MCF 10A (cell line): ENCODE results near the gene ASPSCR1. TPM values are rescaled to one million over a fixed set of nuclear protein-coding genes. Genes with fewer than 3 reads are reported as not detected.

Source experiments
- BruUV-seq: library from RNA; stranded (reverse); fragments of 400-500 nt; replicated peaks from 2 replicates; lab custom pipeline; 2021; lab: Mats Ljungman, UMichigan
- CTCF ChIA-PET: fragments of 300-600 bp; sonication (Branson Sonifier 250); formaldehyde crosslinking; extraction: SDS; loops from one replicate; lab custom pipeline; 2021; ENCODE audit warnings: antibody characterized with exemption, inconsistent platforms; lab: Yijun Ruan, JAX
- POLR2A ChIA-PET: fragments of 300-600, 350-650 bp; sonication (Branson Sonifier 250); formaldehyde crosslinking; extraction: SDS; loops from one replicate; lab custom pipeline; 2020; ENCODE audit warnings: antibody characterized with exemption, inconsistent platforms; lab: Yijun Ruan, JAX
- DNase-seq: peaks from one replicate; pipeline ENCODE4 v3.0.0-alpha.2; 2018; ENCODE audit not compliant: unreplicated experiment
- H3K27ac Mint-ChIP-seq: one replicate; pipeline ENCODE4 v1.8.0; 2022; ENCODE audit warnings: mild to moderate bottlenecking, low read depth, mixed read lengths; ENCODE audit not compliant: unreplicated experiment
- H3K27me3 Mint-ChIP-seq: one replicate; pipeline ENCODE4 v1.8.0; 2022; ENCODE audit warnings: mixed read lengths; ENCODE audit not compliant: insufficient read depth, unreplicated experiment
- H3K36me3 Mint-ChIP-seq: one replicate; pipeline ENCODE4 v1.8.0; 2022; ENCODE audit warnings: mild to moderate bottlenecking, moderate library complexity, mixed read lengths; ENCODE audit not compliant: insufficient read depth, unreplicated experiment
- H3K4me1 Mint-ChIP-seq: one replicate; pipeline ENCODE4 v1.8.0; 2022; ENCODE audit warnings: mixed read lengths; ENCODE audit not compliant: insufficient read depth, unreplicated experiment
- H3K4me3 Mint-ChIP-seq: one replicate; pipeline ENCODE4 v1.8.0; 2022; ENCODE audit warnings: mild to moderate bottlenecking, moderate library complexity, mixed read lengths; ENCODE audit not compliant: unreplicated experiment
- H3K9me3 Mint-ChIP-seq: one replicate; pipeline ENCODE4 v1.8.0; 2022; ENCODE audit warnings: mixed read lengths; ENCODE audit not compliant: unreplicated experiment
- CTCF ChIP-seq: fragments of 200-600 bp; IDR thresholded peaks from one replicate; pipeline ENCODE4 v1.8.0; 2022; ENCODE audit warnings: antibody characterized with exemption, mild to moderate bottlenecking; ENCODE audit not compliant: unreplicated experiment
- intact Hi-C: fragments of 100-400 bp; cut with micrococcal nuclease; formaldehyde crosslinking; loops from 2 replicates; pipeline ENCODE4 v1.14.1; 2022
- total RNA-seq: library from RNA; stranded (reverse); gene quantifications from 2 replicates; pipeline ENCODE4 v1.2.3, GENCODE V29; 2022

The ASPSCR1 gene
- total RNA-seq, 1 experiment from 2014 or later = 29.7 TPM

GRCh38 chr17:82007228-82007494 is 29.7 kb downstream of the ASPSCR1 start:
- TF ChIP-seq CTCF = no peak
- Mint-ChIP-seq H3K4me3 (no peak overlapping the region), H3K9me3 (no peaks in the 10 kb centered on the region), H3K27ac (no peak overlapping the region), H3K27me3 (no peaks in the 10 kb centered on the region), H3K36me3 (peaks cover 12% of the 10 kb centered on the region), H3K4me1 (peaks cover 10% of the 10 kb centered on the region)
- no peak for DNase-seq
- no TSS peak for BruUV-seq
- POLR2A ChIA-PET = interaction anchor here (1.0 kb wide), 1 partner anchor 14 kb away, joined by 3 read pairs; no protein-coding TSS in a partner anchor
- CTCF ChIA-PET = interaction anchor here (1.0 kb wide), 1 partner anchor 13 kb away, joined by 4 read pairs; no protein-coding TSS in a partner anchor
- intact Hi-C loops = no loop called here

GRCh38 chr17:82007495-82008257 is 30.2 kb downstream of the ASPSCR1 start:
- BruUV-seq = no TSS peak
- no peak for TF ChIP-seq CTCF
- CTCF ChIA-PET = interaction anchor here (1.1 to 1.2 kb wide), 2 partner anchors 14 to 22 kb away, joined by 3 to 5 read pairs; no protein-coding TSS in a partner anchor
- intact Hi-C loops = no loop called here
- peaks cover 10% of the 10 kb centered on the region for H3K4me1 Mint-ChIP-seq
- POLR2A ChIA-PET = interaction anchor here (0.6 to 1.2 kb wide), 2 partner anchors 14 to 48 kb away, joined by 3 to 4 read pairs; no protein-coding TSS in a partner anchor
- peaks cover 12% of the 10 kb centered on the region for H3K36me3 Mint-ChIP-seq
- no peaks in the 10 kb centered on the region for H3K27me3 Mint-ChIP-seq
- DNase-seq = no peak
- no peaks in the 10 kb centered on the region for H3K9me3 Mint-ChIP-seq
- no peak overlapping the region for H3K27ac Mint-ChIP-seq
- no peak overlapping the region for H3K4me3 Mint-ChIP-seq

GRCh38 chr17:82008258-82008940 is 31.0 kb downstream of the ASPSCR1 start:
- no peaks in the 10 kb centered on the region for H3K9me3 Mint-ChIP-seq
- peaks cover 10% of the 10 kb centered on the region for H3K4me1 Mint-ChIP-seq
- H3K27me3 Mint-ChIP-seq = no peaks in the 10 kb centered on the region
- ChIA-PET CTCF (interaction anchor here (0.6 to 1.2 kb wide), 3 partner anchors 14 to 21 kb away, joined by 3 to 5 read pairs (median 3); no protein-coding TSS in a partner anchor), POLR2A (interaction anchor here (0.6 to 1.2 kb wide), 2 partner anchors 14 to 49 kb away, joined by 3 to 4 read pairs; no protein-coding TSS in a partner anchor)
- BruUV-seq = no TSS peak
- TF ChIP-seq CTCF = no peak
- no peak overlapping the region for H3K4me3 Mint-ChIP-seq
- intact Hi-C loops = no loop called here
- no peak overlapping the region for H3K27ac Mint-ChIP-seq
- no peak for DNase-seq
- H3K36me3 Mint-ChIP-seq = peaks cover 12% of the 10 kb centered on the region

GRCh38 chr17:82008941-82009405 is 31.5 kb downstream of the ASPSCR1 start:
- no peak for DNase-seq
- Mint-ChIP-seq H3K4me1 (peaks cover 10% of the 10 kb centered on the region), H3K27me3 (no peaks in the 10 kb centered on the region), H3K4me3 (no peak overlapping the region), H3K27ac (no peak overlapping the region), H3K9me3 (no peaks in the 10 kb centered on the region), H3K36me3 (peaks cover 12% of the 10 kb centered on the region)
- no TSS peak for BruUV-seq
- POLR2A ChIA-PET = interaction anchor here (0.6 kb wide), 1 partner anchor 14 kb away, joined by 3 read pairs; the partner anchor contains the start of gene CENPX
- intact Hi-C loops = no loop called here
- no peak for TF ChIP-seq CTCF
- CTCF ChIA-PET = interaction anchor here (0.6 to 1.9 kb wide), 3 partner anchors 11 to 17 kb away, joined by 3 to 12 read pairs (median 5); no protein-coding TSS in a partner anchor
